HG02642 (cell line): ENCODE results near the gene ZNF224.
A peak's percentile ranks its signal among the peaks of the same experiment; 100 is the strongest.

Experiments used
- ATAC-seq: cut with Tn5 transposase; IDR thresholded peaks from one replicate; pipeline ENCODE4 v1.9.1; 2021; ENCODE audit warnings: mild to moderate bottlenecking; ENCODE audit not compliant: unreplicated experiment, poor library complexity

Gene ZNF224

DNA sequence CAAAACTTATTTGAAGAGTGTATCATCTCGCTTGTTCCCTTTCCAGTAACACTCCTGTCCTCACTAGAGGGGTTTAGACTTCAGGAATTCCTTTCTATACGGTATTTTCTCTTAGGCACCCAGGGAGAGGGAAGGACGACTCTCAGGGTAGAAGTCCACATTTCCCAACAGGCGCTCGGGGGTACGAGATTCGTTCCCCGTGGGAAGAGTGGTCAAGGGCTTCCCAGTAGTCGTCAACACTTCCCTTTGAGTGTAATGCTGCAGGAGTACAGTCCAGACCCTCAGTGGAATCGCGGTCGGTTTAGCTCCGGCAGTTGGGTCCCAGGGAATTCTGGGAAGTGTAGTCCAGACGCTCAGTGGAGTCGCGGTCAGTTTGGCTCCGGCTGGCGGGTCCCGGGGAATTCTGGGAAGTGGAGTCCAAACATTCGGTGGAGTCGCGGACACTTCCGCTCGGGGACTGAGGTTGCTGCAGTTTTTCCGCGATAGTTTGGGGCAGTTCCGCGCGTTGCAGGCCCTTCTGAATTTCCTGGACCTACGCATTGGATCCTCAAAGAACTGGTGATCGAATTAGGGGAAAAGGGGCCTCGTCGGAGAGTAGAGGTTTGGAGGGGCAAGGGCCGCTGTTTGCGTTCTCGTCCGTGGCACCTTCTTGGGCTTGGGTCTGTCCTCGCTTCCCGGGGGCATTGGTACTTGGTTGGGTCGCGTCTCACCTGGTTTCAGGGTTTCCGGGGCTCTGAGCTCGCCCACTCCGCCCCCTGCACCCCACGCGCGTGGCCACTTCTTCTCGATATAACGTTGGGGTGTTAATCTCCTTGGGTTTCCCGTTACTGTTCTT lies at the start of gene ZNF224:
TSS of gene ZNF224 (plus strand) at position 431 of the 835 bp plus-strand sequence. CDS start 3,513 bp downstream, outside the sequence.
- peak; percentile 94 for ATAC-seq

DNA sequence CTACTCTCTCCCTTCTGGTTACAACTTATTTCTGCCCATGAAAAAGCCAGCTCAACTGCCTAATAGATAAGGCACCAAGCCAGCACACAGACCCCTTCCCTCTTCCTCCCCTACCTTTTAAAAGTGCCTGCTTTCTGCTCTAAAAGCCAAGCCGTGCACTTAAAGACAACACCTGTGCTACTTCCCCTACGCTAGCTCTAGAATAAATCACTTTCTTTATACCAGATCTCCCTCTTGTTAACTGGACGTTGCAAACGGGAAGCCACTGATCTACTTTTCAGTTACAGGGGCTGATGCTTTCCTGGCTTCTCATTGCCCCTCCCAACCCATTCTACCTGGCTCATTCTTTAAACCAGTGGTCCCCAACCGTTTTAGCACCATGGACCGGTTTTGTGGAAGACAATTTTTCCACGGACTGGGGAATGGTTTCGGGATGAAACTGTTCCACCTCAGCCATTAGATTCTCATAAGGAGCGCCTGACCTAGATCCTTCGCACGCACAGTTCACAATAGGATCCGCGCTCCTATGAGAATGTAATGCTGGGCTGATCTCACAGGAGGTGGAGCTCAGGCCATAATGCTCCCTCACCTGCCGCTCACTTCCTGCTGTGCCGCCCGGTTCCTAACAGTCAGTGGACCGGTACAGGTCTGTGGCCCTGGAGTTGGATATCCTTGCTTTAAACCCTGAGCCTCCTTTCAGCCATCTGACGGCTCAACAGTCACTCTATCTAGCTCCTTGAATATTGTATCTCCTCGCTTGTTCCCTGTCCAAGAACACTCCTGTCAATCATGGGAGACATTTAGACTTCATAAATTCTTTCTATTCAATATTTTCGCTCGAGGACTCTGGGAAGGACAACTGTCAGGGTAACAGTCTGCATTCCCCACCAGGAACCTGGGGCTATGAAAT lies 43.2 kb upstream of the ZNF224 start:
- peak; percentile 35 for ATAC-seq

DNA sequence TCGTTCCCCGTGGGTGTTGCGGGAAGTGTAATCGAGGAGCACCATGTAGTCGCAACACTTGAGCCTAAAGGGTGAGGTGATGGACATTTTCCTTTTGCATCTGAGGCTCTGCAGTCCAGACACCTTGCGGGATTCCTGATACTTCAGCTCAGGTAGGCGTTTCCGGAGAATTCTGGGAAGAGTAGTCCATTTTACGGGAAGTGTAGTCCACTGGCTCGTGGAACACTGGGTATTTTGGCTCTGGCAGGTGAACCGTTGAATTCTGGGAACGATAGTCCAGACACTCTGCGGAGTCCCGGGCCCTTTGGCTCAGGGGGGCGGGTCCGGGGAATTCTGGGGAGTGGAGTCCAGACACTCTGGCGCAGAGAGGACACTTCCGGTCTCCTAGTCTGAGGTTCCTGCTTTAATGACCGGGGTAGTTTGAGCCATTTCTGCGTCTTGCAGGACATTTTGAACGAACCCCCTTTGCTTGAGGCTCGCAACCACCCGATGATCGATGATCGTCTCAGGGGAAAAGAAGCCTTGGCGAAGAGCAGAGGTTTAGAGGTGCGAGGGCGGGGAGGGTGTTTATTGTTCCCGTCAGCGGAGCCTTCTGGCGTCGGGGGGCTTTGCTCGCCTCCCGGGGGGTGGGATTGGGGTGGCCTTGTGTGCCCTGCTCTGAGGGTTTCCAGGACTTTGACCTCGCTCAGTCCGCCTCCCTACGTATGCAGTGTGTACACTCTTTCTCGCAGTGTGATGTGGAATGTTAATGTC lies 42.3 kb upstream of the ZNF224 start, which contains the start of gene ZNF223:
TSS of gene ZNF223 (plus strand) at position 387 of the 753 bp plus-strand sequence. CDS start 3,141 bp downstream, outside the sequence.
- peak; percentile 85 for ATAC-seq

DNA sequence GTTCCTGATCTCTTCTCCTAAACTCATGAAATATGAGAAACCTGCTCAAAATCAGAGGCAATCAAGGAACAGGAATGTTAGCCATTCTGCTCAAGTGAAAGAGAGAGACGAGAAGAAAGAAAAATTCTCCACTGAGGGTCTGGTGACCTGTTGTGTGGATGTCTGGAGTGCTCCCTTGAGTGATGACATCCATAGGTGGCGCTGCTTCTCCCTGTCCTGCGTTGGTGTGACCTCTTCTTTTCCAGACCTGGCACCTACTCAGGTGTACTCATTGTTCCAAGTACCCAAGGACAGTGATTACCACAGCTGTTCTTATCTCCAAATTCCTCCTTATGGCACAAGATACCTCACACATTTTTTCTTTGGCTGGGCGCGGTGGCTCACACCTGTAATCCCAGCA lies 38.3 kb upstream of the ZNF224 start:
- no peak for ATAC-seq

DNA sequence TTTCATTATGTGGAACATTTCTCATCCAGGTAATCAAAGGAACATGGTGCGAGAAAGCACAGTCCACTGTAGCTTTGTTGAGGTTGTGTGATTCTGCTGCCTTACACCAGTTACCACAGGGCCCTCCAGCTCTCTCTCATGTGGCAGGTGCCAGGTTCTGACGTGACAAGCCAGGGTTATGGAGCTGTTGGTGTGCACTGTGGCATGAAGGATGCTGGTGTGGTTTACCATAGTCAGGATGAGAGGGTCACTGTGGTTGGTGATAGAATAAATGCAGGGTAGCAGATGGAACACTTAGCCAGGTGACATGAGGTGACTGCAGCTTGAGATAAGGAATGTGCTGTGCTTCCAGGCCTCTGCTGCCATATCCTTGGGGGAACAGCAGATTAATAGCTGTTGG lies 34.9 kb upstream of the ZNF224 start:
- no peak for ATAC-seq

DNA sequence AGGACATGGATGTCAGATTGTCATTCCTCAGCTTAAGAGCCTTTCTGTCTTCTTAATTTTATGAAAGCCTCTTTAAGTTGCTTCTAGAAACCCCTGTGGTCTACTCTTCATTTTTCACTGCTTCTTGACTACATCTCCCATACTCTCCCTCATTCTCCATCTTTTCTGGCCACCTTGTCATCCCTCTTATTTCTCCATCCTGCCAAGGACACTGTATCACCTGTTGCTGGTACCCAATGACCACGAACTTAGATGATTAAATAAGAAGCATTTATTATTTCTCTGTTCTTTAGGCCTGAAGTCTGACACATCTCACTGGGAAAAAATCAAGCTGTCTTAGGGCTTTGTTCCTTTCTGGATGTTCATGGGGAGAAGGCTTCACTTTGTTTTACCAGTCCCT lies 33.1 kb upstream of the ZNF224 start:
- ATAC-seq, result no peak

DNA sequence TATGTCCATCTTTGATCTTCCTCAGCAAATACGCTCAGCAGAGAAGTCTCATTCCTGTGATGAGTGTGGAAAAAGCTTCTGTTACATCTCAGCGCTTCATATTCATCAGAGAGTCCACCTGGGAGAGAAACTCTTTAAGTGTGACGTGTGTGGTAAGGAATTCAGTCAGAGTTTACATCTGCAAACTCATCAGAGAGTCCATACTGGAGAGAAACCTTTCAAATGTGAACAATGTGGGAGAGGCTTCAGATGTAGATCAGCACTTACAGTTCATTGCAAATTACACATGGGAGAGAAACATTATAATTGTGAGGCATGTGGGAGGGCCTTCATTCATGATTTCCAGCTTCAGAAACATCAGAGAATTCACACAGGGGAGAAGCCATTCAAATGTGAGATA lies 27.9 kb upstream of the ZNF224 start:
- ATAC-seq, result no peak

DNA sequence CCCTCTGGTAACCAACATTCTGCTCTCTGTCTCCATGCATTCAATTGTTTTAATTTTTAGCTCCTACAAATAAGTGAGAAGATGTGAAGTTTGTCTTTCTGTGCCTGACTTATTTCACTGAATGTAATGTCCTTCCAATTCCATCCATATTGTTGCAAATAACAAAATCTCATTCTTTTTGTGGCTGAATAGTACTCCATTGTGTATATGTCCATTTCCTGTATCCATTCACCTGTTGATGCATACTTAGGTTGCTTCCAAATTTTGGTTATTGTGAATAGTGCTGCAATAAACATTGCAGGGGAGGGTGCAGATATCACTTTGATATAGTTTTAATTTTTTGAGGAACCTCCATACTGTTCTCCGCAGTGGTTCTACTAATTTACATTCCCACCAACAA lies 24.7 kb upstream of the ZNF224 start:
- ATAC-seq, result no peak

DNA sequence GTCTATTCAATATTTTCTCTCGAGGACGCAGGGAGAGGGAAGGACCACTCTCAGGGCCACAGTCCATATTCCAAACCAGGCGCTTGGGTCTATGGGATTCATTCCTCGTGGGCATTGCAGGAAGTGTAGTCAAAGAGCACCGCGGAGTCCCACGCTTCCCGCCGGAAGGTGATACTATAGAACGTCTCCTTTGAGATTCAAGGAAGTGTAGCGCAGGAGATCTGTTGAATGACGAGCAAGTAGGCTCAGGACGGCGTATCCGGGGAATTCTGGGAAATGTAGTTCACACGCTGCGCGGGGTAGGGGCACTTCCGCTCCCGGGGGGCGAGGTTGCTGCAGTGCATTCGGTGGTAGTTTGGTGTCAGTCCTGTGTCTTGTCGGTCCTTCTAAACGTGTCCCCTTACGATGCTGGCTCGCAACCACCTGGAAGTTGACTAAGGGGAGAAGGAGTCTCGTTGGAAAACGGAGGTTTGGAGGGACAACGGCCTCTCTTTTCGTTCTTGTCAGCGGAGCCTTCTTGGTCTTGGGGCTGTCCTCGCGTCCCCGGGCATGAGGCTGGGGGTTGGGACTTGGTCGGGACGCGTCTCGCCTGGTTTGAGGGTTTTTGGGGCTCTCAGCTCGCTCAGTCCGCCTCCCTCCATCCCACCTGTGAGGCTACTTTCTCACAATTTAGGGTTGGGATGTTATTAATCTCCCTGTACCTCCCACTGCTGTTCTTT lies 22.2 kb upstream of the ZNF224 start, which contains the start of gene ZNF284:
TSS of gene ZNF284 (plus strand) at position 336 of the 719 bp plus-strand sequence. CDS start 4,231 bp downstream, outside the sequence.
- ATAC-seq, result peak; percentile 98

DNA sequence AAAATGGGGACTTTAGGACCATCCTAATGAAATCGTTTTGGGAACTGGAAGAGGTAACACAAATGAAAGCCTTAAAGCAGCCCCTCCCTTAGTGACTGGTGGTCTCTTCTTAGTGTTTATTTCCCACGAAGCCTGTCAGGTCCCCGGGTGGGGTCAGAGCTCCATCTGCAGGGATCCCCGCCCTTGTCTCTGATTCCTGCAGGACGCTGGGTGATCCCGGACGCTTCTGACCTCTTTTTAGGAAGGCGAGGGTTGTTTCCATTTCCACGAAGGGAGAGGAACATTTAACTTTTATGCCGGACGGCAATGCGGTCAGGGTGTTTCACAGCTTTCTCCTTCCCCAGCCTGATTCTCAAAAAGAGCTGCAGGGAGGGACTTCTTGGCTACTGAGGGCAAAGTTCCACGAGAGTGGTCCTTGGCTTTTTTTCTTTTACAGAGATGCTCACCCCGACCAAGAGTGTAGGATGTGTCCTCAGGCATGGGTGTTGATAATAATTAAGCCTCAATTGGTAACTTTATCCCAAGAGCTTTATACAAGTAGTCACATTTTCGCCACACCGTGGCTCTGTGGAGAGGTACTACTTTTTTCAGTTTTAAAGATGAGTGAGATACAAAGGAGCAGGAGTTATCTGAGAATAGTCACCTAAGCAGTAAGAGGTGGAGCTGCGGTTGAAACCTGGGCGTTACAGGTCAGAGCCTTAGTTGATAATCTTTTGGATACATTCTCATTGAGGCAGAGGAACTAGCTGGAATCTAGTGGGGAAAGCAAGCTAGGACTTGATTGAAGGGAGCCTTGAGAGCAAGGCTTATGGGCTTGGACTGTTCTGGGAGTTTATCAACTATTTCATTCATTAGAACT lies 21.4 kb upstream of the ZNF224 start:
- no peak for ATAC-seq

DNA sequence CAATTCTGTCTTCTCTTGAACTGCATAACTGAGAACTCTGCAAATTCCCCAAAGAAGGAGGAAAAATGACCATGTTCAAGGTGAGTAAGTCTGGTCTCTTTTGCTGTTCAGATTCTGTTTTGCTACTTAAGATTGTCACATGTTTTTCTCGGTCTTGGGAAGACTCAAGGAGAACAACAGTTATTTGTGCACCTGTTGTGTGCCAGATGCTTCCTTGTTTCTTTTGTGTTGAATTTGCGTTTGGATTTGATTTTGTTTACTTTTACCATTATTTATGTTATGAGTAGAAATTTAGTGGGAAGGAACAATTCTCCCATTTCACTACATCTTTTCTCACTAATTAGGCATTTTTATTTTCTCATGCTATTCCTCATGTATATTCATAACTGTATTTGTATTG lies 17.8 kb upstream of the ZNF224 start:
- no peak for ATAC-seq

DNA sequence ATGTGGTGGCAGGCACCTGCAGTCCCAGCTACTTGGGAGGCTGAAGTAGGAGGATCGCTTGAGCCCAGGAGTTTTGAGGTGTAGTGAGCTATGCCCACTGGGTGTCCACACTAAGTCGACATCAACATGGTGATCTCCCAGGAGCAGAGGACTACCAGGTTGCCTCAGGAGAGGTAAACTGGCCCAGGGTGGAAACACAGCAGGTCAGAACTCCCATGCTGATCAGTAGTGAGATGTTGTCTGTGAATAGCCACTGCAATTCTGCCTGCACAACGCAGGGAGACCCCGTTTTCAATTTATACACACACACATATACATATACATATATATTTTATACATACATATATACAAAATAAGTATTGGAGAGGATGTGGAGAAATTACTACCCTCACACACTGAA lies 2.1 kb upstream of the ZNF224 start:
- ATAC-seq, result no peak

DNA sequence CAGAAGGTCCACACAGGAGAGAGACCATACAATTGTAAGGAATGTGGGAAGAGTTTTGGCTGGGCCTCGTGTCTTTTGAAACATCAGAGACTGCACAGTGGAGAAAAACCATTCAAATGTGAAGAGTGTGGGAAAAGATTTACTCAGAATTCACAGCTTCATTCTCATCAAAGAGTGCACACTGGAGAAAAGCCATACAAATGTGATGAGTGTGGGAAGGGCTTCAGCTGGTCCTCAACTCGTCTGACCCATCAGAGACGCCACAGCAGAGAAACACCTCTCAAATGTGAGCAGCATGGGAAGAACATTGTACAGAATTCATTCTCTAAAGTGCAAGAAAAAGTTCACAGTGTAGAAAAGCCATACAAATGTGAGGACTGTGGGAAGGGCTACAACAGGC lies 13.6 kb downstream of the ZNF224 start:
- ATAC-seq, result no peak

DNA sequence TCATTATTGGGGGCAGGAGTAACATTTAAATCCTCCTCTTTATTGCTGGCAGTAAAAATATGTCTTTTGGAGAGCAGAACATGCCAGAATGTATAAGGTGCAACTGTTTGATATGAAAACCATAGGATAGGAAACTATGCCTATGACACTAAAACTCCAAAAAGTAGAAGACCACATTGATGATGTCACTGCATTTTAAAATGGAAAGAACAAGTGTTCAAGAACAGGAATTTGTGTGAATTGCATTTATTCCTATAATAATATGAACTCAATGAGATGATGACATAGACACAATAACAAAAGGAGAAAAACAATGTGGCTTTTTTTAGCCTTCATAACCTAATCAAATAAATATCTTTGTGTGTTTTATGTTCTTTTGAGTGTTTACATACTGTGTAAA lies 15.3 kb downstream of the ZNF224 start:
- no peak for ATAC-seq

DNA sequence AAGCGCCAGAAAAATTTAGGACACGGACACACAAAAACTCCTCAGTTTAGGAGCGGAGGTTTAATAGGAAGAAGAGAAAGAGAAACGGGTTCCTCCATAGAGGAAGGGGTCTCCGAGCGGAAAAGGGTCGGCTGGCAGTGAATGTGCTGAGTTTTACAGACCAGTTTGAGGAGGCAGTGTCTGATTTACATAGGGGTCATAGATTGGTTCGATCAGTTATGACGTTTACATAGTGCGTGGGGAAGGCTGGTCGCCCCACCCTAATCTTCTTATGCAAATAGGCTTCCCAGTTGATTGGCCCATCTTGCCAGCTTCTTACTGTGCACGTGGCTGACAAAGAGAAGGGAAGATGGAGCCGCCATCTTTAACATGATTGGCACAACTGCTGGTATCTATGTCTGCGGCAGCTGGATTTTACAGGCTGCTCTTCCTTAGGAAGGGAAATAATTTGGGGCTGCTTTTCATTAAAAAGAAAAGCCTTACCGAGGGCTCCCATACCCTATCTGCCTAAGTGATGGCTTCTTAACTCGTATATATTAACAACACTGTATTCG lies 17.8 kb downstream of the ZNF224 start:
- no peak for ATAC-seq

DNA sequence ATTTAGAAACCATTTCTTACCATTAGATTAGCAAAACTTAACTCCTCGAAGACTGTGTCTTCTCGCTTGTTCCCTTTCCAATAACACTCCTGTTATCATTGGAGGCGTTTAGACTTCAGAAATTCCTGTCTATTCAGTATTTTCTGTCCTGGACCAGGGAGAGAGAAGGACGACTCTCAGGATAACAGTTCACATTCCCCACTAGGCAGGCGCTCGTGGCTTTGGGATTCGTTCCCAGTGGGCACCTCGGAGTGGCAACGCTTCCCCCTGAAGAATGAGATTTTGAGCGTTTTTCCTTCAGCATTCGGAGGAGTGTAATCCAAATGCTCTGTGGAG lies 18.6 kb downstream of the ZNF224 start:
- no peak for ATAC-seq

DNA sequence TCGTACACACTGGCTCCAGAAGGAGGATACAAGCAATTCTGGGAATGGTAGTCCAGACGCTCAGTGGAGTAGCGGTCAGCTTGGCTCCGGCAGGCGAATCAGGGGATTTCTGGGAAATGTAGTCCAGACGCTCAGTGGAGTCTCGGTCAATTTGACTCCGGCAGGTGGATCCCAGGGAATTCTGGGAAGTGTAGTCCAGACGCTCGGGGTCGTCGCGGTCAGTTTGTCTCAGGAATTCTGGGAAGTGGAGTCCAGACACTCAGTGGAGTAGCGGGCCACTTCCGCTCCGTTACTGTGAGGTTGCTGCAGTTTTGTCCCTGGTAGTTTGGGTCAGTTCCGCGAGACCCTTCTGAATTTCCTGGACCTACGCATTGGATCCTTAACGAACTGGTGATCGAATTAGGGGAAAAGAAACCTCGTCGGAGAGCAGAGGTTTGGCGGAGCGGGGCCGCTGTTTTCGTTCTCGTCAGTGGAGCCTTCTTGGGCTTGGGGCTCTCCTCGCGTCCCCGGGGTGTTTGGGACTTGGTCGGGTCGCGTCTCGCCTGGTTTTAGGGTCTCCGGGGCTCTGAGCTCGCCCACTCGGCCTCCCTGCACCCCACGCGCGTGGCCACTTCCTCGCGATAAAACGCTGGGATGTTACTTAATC lies 19.1 kb downstream of the ZNF224 start, which contains the start of gene ZNF225:
TSS of gene ZNF225 (plus strand) at position 262 of the 646 bp plus-strand sequence. CDS start 2,429 bp downstream, outside the sequence.
- peak; percentile 94 for ATAC-seq
